Activated CD8-positive, alpha-beta memory T cell treated with anti-CD3 and anti-CD28 coated beads, Interleukin-2, amount 10 ng/mL, durations not matched to agents 7 days and 5 days (primary cell): ENCODE results near the gene DTWD2. TPM values are rescaled to one million over a fixed set of nuclear protein-coding genes. Genes with fewer than 3 reads are reported as not detected.

Experiments
- ATAC-seq: fragments of 150-1000 bp; cut with Tn5 transposase; one replicate; pipeline ENCODE4 v1.10.0; 2021; ENCODE audit warnings: moderate library complexity
- CTCF ChIA-PET: fragments of 350-600 bp; sonication (Branson Sonifier 250); formaldehyde crosslinking; loops from one replicate; lab custom pipeline; 2021; ENCODE audit warnings: antibody characterized with exemption; lab: Charles Lee
- DNase-seq: peaks from one replicate; pipeline ENCODE4 v3.0.0-alpha.2; 2020
- H3K27ac Mint-ChIP-seq: one replicate; pipeline ENCODE4 v1.8.0; 2021; ENCODE audit warnings: mild to moderate bottlenecking, mixed read lengths
- H3K27me3 Mint-ChIP-seq: one replicate; pipeline ENCODE4 v1.8.0; 2021; ENCODE audit warnings: mixed read lengths
- H3K36me3 Mint-ChIP-seq: one replicate; pipeline ENCODE4 v1.8.0; 2021; ENCODE audit warnings: mild to moderate bottlenecking, mixed read lengths
- H3K4me1 Mint-ChIP-seq: one replicate; pipeline ENCODE4 v1.8.0; 2021; ENCODE audit warnings: mixed read lengths
- H3K4me3 Mint-ChIP-seq: one replicate; pipeline ENCODE4 v1.8.0; 2021; ENCODE audit warnings: mild to moderate bottlenecking, moderate library complexity, mixed read lengths
- H3K9me3 Mint-ChIP-seq: one replicate; pipeline ENCODE4 v1.8.0; 2022; ENCODE audit warnings: low read depth, mixed read lengths
- total RNA-seq, 2 experiments: library from RNA; stranded (reverse); gene quantifications; one replicate each; pipeline ENCODE4 v1.2.3, GENCODE V29; 2021

Gene DTWD2
- 1 to 10 TPM; 1.5 to 2.6 TPM for total RNA-seq

GRCh38 chr5:118987988-118988865 is at the start of gene DTWD2:
Gene DTWD2 (minus strand): TSS chr5:118988547. CDS start chr5:118988511, 36 bp downstream.
- ATAC-seq = peak; percentile 95
- Mint-ChIP-seq H3K4me1 (peaks cover 13% of the 10 kb centered on the region), H3K27ac (peak within 1 kb of the TSS; percentile 59), H3K4me3 (peak within 1 kb of the TSS; percentile 75), H3K36me3 (peaks cover 1% of the 10 kb centered on the region), H3K27me3 (no peaks in the 10 kb centered on the region), H3K9me3 (no peaks in the 10 kb centered on the region)
- CTCF ChIA-PET = interaction anchor here (0.6 to 5.6 kb wide), 67 partner anchors 9 to 557 kb away, joined by 3 to 112 read pairs (median 4); partner anchors contain the start of gene DMXL1
- DNase-seq = peak; percentile 92

DNA sequence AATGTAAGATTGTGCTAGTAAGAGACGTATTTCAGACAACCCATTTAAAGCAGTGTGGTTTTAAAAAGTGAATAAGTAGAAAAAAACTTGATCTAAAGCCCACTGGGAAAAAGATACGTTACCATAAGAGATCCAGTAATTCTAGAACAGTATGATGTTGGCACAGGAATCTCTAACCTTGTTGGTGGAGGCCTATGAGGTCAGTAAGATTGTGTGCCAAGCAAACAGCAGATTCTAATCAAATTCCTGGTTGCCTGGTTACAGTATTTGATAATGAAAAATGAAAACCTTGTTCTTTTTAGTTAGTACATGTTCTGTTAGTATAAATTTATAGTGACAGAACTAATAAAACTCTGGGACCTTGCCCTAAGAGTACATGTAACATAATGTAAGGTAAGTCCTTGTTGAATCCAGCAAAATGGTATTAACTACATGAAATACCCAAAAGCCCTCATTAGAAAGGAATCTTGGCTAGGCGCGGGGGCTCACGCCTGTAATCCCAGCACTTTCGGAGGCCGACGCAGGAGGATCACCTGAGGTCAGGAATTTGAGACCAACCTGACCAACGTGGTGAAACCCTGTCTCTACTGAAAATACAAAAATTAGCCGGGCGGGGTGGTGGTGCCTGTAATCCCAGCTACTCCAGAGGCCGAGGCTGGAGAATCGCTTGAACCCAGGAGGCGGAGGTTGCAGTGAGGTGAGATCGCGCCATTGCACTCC is 49.3 kb upstream of the DTWD2 start:
- DNase-seq (no peak), ATAC-seq (no peak)
- Mint-ChIP-seq H3K27ac (no peak overlapping the region), H3K27me3 (no peaks in the 10 kb centered on the region), H3K9me3 (no peaks in the 10 kb centered on the region), H3K36me3 (no peaks in the 10 kb centered on the region), H3K4me1 (peaks cover 2% of the 10 kb centered on the region), H3K4me3 (no peak overlapping the region)
- CTCF ChIA-PET = no interaction called here

- H3K9me3 Mint-ChIP-seq = peaks cover 2% of the 10 kb centered on the region
- DNase-seq (no peak), ATAC-seq (no peak)
- H3K4me3 Mint-ChIP-seq = no peak overlapping the region
- H3K27me3 Mint-ChIP-seq = no peaks in the 10 kb centered on the region
- H3K36me3 Mint-ChIP-seq = peaks cover 4% of the 10 kb centered on the region
- H3K27ac Mint-ChIP-seq = no peak overlapping the region
- peaks cover 12% of the 10 kb centered on the region for H3K4me1 Mint-ChIP-seq
- CTCF ChIA-PET = no interaction called here
Measured at GRCh38 chr5:119036101-119036762, 47.9 kb upstream of the DTWD2 start.

DNA sequence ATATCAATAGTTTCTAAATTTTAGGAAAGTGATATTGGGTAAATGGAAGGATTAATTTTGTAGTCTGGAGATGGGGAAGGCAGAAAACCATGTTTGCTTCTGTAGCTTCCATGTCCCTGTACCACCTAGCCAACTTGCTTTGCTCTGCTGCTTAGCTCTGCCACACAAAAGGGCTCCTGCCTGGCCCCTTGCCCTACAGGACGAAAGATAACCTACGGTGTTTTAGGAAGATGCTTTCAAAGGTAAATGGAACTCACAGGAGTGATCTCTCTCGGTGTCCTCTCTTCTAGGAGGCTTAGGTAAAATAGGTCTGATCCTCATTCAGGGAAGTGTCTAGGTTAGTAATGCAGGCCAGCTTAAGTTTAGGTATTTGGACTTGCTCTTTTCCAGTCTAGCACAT is 44.8 kb upstream of the DTWD2 start:
- ATAC-seq = no peak
- H3K4me1 Mint-ChIP-seq = peaks cover 18% of the 10 kb centered on the region
- no peak overlapping the region for H3K27ac Mint-ChIP-seq
- DNase-seq = no peak
- CTCF ChIA-PET = interaction anchor here (1.7 kb wide), 1 partner anchor 11 kb away, joined by 3 read pairs; no protein-coding TSS in a partner anchor
- H3K36me3 Mint-ChIP-seq = peaks cover 7% of the 10 kb centered on the region
- H3K9me3 Mint-ChIP-seq = peaks cover 2% of the 10 kb centered on the region
- H3K27me3 Mint-ChIP-seq = no peaks in the 10 kb centered on the region
- H3K4me3 Mint-ChIP-seq = no peak overlapping the region

- Mint-ChIP-seq H3K4me3 (no peak overlapping the region), H3K27me3 (no peaks in the 10 kb centered on the region)
Measured at GRCh38 chr5:119032656-119033055, 44.3 kb upstream of the DTWD2 start.

DNA sequence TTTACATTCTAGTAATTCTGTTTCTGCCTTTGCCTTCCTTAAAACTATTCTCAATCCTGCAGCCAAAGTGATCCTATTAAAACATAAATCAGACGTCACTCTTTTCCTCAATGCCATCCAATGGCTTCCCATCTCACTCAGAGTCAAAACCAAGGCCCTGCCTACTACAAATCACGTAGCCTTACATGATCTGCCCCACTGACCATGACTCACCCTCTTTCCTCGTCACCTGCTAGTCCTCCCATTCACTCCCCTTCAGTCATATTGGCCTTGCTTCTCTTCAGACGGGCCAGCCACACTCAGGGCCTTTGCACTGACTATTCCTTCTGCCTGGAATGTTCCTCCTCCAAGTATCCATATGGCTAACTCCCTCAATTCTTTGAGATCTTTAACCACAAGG is 43.6 kb upstream of the DTWD2 start:
- H3K9me3 Mint-ChIP-seq = peaks cover 2% of the 10 kb centered on the region
- no peak for ATAC-seq
- peak overlapping the region; percentile 71 for H3K27ac Mint-ChIP-seq
- H3K4me3 Mint-ChIP-seq = no peak overlapping the region
- no peaks in the 10 kb centered on the region for H3K27me3 Mint-ChIP-seq
- CTCF ChIA-PET = interaction anchor here (1.7 kb wide), 1 partner anchor 12 kb away, joined by 3 read pairs; no protein-coding TSS in a partner anchor
- peaks cover 7% of the 10 kb centered on the region for H3K36me3 Mint-ChIP-seq
- no peak for DNase-seq
- H3K4me1 Mint-ChIP-seq = peaks cover 18% of the 10 kb centered on the region

More at GRCh38 chr5:119032656-119033055, 44.3 kb upstream of the DTWD2 start:
- no peak for DNase-seq
- no peak overlapping the region for H3K27ac Mint-ChIP-seq
- CTCF ChIA-PET = interaction anchor here (1.7 kb wide), 1 partner anchor 11 kb away, joined by 3 read pairs; no protein-coding TSS in a partner anchor
- H3K9me3 Mint-ChIP-seq = peaks cover 2% of the 10 kb centered on the region
- no peak for ATAC-seq
- H3K4me1 Mint-ChIP-seq = peaks cover 18% of the 10 kb centered on the region
- H3K36me3 Mint-ChIP-seq = peaks cover 7% of the 10 kb centered on the region

- DNase-seq (no peak), ATAC-seq (peak; percentile 65)
- CTCF ChIA-PET = no interaction called here
- no peaks in the 10 kb centered on the region for H3K27me3 Mint-ChIP-seq
- H3K4me3 Mint-ChIP-seq = peak overlapping the region; percentile 20
- peak overlapping the region; percentile 71 for H3K27ac Mint-ChIP-seq
- H3K9me3 Mint-ChIP-seq = peaks cover 2% of the 10 kb centered on the region
- peaks cover 7% of the 10 kb centered on the region for H3K36me3 Mint-ChIP-seq
- peaks cover 18% of the 10 kb centered on the region for H3K4me1 Mint-ChIP-seq
Measured at GRCh38 chr5:119031011-119031886, 42.9 kb upstream of the DTWD2 start.

DNA sequence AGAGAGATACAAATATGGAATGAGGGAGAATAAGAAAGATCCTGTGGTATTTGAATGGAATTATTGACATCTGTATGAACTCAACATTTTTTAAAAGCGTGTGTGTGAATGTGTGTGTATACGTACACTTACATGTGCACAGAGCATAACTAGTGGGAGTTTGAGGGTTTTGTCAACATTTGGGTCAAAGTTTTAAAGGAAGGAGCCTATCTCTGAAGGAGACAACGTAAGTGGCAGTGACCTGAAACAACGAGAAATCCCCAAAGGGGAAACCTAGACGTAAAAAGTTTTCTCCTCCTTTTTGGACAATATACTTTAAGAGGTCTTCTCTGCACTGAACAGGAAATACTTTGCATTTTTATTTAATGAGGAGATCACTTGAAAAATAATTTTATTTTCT is 40.2 kb upstream of the DTWD2 start:
- no peak overlapping the region for H3K4me3 Mint-ChIP-seq
- H3K27ac Mint-ChIP-seq = no peak overlapping the region
- DNase-seq (no peak), ATAC-seq (no peak)
- peaks cover 2% of the 10 kb centered on the region for H3K9me3 Mint-ChIP-seq
- peaks cover 16% of the 10 kb centered on the region for H3K4me1 Mint-ChIP-seq
- CTCF ChIA-PET = interaction anchor here (2.3 kb wide), 1 partner anchor 383 kb away, joined by 10 read pairs; no protein-coding TSS in a partner anchor
- no peaks in the 10 kb centered on the region for H3K27me3 Mint-ChIP-seq
- H3K36me3 Mint-ChIP-seq = peaks cover 7% of the 10 kb centered on the region

DNA sequence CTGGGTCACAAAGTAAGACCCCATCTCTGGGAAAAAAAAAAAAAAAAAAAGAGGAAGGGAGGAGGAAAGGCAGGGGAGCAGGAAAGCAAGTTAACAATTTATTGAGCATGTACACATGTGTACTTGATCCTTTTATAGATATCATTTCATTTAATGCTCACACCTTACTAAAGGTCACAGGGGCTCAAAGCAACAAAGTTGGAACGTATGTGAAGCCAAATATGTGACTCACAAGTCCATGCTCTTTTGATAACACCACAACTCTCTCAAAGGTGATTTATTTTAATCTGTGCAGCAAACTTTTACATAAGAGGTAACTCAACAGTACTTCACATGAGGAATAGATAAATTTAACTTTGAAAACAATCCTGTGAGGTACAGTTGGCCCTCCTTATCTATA is 34.4 kb upstream of the DTWD2 start:
- no peak overlapping the region for H3K4me3 Mint-ChIP-seq
- CTCF ChIA-PET = interaction anchor here (0.7 to 3.2 kb wide), 5 partner anchors 43 to 389 kb away, joined by 3 to 31 read pairs (median 3); no protein-coding TSS in a partner anchor

GRCh38 chr5:119022017-119022745 is 33.8 kb upstream of the DTWD2 start:
- Mint-ChIP-seq H3K36me3 (no peaks in the 10 kb centered on the region), H3K9me3 (no peaks in the 10 kb centered on the region), H3K4me1 (no peaks in the 10 kb centered on the region), H3K4me3 (no peak overlapping the region), H3K27ac (no peak overlapping the region), H3K27me3 (no peaks in the 10 kb centered on the region)
- CTCF ChIA-PET = interaction anchor here (0.7 to 3.2 kb wide), 12 partner anchors 10 to 401 kb away, joined by 3 to 31 read pairs (median 4); partner anchors contain the start of genes DMXL1 and DTWD2
- DNase-seq (no peak), ATAC-seq (peak; percentile 60)

More for the DNA sequence above, 34.4 kb upstream of the DTWD2 start:
- no peaks in the 10 kb centered on the region for H3K4me1 Mint-ChIP-seq
- H3K36me3 Mint-ChIP-seq = no peaks in the 10 kb centered on the region
- ATAC-seq = no peak
- no peak for DNase-seq
- H3K27ac Mint-ChIP-seq = no peak overlapping the region
- H3K9me3 Mint-ChIP-seq = no peaks in the 10 kb centered on the region
- H3K27me3 Mint-ChIP-seq = no peaks in the 10 kb centered on the region

- Mint-ChIP-seq H3K36me3 (no peaks in the 10 kb centered on the region), H3K27ac (no peak overlapping the region), H3K9me3 (no peaks in the 10 kb centered on the region), H3K4me3 (no peak overlapping the region), H3K27me3 (no peaks in the 10 kb centered on the region), H3K4me1 (no peaks in the 10 kb centered on the region)
- no peak for DNase-seq
- no peak for ATAC-seq
- CTCF ChIA-PET = interaction anchor here (0.7 to 3.2 kb wide), 11 partner anchors 9 to 402 kb away, joined by 3 to 31 read pairs (median 4); partner anchors contain the start of genes DMXL1 and DTWD2
Measured at GRCh38 chr5:119021149-119021732, 32.9 kb upstream of the DTWD2 start.
